Measurements from ENCODE around the gene GIPC1.
"Not testable (repeated sequence)": the region's sequence is repeated elsewhere in the genome, so short reads cannot be mapped to it uniquely, and the experiment has no call there.

The GIPC1 gene

DNA sequence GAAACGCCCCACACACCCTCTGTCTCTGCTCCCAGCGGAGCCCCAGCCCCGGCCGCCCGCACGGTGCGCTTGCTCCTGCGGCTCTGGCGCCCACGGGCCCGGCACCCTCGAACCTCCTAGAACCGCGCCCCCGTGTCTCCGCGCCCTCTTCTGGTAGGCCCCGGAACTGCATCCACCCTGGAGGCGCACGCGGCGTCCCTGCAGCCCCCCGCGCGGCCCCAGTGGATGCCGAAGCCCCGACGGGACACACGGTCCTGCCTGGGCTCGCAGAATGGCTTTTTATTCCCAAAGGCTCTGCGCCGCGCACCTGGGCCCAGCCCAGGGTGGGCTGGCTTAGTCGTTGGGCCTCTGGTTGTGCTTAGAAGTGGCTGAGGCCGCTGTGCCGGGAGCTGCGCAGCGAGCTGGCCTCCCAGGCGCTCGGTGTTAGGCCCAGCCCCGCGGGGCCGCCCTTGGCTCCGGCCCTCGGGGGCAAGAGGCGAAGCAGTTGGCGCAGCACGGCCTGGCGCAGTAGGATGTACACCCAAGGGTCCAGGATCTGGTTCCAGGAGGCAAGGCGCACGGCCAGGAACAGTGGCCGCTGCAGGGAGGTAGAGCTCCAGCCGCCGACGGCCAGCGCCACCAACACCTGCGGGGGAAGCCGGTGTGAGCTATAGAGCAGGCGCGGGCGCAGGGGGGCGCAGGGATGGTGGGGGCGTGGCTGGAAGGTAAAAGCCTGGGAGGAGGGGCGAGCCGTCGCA lies 23.6 kb downstream of the GIPC1 start:
- DNase-seq (ENCODE audit: low read depth, low spot score): peak; percentile 82

DNA sequence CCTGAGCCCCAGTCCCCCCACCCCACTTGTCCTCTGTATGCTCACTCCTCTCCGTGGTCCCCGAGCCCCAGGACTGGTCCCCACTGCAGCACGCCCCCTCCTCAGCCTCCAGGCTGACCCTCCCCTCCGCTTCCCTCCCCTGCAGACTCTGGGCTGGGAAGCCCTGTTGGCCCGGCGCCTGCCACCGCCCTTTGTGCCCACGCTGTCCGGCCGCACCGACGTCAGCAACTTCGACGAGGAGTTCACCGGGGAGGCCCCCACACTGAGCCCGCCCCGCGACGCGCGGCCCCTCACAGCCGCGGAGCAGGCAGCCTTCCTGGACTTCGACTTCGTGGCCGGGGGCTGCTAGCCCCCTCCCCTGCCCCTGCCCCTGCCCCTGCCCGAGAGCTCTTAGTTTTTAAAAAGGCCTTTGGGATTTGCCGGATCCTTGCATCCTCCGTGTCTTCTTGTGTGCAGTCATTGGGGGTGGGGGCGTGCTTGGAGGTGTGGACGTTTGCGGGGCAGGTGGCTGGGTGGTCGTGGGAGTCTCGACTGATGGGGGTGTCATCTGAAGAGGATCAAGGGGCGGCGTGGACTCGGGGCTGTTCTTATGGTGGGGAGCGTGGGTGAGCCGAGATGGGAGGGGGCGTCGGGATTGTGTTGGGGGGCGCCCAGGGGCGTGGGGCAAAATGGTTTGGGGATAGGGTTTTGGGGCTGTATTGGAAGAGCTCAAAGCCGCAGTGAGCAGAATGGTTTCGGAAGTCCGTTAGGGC lies 24.3 kb downstream of the GIPC1 start:
- DNase-seq (ENCODE audit: low read depth, low spot score): no peak

- no peak for DNase-seq (ENCODE audit: low read depth, low spot score)
Measured at GRCh38 chr19:14470031-14470876, 25.7 kb downstream of the GIPC1 start.

DNA sequence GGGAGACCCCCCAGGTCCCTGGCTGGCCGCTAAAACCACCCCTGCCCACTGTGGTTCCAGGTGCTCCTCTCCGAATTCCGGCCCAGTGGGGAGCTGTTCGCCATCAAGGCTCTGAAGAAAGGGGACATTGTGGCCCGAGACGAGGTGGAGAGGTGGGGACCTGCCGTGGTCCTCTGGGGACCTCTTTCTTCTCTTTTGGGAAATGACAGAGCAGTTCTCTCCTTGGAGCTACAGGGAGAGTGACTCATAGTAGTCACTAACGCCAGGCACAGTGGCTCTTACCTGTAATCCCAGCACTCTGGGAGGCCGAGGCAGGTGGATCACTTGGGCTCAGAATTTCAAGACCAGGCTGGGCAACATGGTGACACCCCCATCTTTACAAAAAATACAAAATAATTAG lies 28.1 kb downstream of the GIPC1 start:
- DNase-seq (ENCODE audit: low read depth, low spot score): no peak

- no peak for DNase-seq (ENCODE audit: low read depth, low spot score)
Measured at GRCh38 chr19:14467391-14467790, 28.5 kb downstream of the GIPC1 start.

DNA sequence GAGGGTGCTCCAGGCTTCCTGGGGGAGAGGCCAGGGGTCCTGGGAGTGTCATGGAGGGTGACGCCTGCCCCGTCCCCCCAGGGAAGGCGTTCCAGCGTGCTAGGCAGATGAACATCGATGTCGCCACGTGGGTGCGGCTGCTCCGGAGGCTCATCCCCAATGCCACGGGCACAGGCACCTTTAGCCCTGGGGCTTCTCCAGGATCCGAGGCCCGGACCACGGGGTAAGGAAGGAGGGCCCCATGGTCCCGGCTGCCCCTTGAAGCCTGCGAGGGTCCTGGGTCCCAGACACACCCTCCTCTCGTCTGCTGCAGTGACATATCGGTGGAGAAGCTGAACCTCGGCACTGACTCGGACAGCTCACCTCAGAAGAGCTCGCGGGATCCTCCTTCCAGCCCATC lies 32.2 kb downstream of the GIPC1 start:
- no peak for DNase-seq (ENCODE audit: low read depth, low spot score)

- DNase-seq (ENCODE audit: low read depth, low spot score): not testable (repeated sequence)
Measured at GRCh38 chr19:14462401-14462800, 33.5 kb downstream of the GIPC1 start.

- no peak for DNase-seq (ENCODE audit: low read depth, low spot score)
Measured at GRCh38 chr19:14460935-14461334, 35.0 kb downstream of the GIPC1 start.

GRCh38 chr19:14459703-14460102 lies 36.2 kb downstream of the GIPC1 start:
- DNase-seq (ENCODE audit: low read depth, low spot score): no peak

GRCh38 chr19:14452303-14452702 lies 43.6 kb downstream of the GIPC1 start:
- DNase-seq (ENCODE audit: low read depth, low spot score): not testable (repeated sequence)

DNA sequence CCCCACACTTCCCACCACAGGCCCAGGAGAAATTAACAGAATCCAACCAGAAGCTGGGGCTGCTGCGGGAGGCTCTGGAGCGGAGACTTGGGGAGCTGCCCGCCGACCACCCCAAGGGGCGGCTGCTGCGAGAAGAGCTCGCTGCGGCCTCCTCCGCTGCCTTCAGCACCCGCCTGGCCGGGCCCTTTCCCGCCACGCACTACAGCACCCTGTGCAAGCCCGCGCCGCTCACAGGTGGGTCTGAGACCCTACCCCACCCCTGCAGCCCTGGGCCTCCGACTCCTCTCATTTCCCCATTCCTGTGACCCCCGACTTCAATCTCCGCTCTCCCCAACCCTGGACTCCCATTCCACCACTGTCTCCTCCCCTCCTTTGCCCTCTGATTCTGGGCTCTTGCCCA lies 45.1 kb downstream of the GIPC1 start:
- DNase-seq (ENCODE audit: low read depth, low spot score): no peak

DNA sequence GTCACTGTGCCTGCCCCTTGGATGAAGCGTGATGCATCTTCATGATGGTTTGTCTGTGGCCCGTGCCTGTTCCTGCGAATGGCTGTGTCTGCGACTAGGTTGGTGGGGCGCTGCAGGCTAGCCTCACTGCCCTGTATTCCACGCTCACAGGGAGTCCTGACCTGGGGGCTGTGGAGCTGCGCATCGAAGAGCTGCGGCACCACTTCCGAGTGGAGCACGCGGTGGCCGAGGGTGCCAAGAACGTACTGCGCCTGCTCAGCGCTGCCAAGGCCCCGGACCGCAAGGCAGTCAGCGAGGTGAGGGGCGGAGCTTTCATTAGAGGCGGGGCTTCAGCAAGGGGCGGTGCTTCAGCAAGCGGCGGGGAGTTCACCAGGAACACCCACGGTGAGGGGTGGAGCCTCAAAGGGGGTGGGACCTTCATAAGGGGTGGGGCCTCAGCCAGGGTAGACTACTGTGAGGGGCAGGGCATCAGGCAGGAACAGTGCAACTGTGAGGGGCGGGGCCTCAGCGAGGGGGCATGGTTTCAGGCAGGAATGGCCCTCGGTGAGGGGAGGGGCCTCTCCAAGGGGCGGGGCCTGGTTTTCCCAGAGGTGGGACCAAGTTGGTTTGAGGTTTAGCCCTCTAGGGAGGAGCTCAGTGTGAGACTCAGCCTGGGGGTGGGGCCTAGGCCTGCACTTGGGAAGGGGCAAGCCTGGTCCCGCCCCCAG lies 45.6 kb downstream of the GIPC1 start:
- peak; percentile 43 for DNase-seq (ENCODE audit: low read depth, low spot score)

GRCh38 chr19:14449321-14449720 lies 46.6 kb downstream of the GIPC1 start:
- DNase-seq (ENCODE audit: low read depth, low spot score): no peak

DNA sequence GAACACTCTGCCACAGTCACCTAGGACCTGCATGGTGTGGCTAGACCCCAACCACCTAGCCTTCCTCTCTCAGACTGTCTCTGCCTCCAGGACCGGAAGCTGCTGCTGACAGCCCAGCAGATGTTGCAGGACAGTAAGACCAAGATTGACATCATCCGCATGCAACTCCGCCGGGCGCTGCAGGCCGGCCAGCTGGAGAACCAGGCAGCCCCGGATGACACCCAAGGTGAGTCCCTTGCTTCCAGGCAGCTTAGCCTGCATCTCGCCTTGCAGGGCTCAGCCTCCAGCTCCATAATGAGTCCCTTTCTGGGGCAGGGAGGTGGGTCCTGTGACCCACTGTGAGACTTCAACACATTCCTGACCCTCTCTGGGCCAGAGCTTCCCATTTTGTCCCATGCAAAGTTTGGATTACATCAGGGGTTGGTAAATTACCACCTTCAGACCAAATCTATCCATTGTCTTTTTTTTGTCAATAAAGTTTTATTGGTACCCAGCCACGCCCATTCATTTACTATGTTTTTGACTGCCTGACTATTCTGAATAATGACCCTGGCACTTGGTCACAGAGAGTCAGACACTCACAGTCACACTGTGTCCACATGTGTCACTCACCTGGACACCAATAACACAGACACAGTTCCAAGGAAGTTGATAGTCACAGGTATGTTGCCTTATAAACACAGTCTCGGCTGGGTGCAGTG lies 49.4 kb downstream of the GIPC1 start:
- no peak for DNase-seq (ENCODE audit: low read depth, low spot score)

DNA sequence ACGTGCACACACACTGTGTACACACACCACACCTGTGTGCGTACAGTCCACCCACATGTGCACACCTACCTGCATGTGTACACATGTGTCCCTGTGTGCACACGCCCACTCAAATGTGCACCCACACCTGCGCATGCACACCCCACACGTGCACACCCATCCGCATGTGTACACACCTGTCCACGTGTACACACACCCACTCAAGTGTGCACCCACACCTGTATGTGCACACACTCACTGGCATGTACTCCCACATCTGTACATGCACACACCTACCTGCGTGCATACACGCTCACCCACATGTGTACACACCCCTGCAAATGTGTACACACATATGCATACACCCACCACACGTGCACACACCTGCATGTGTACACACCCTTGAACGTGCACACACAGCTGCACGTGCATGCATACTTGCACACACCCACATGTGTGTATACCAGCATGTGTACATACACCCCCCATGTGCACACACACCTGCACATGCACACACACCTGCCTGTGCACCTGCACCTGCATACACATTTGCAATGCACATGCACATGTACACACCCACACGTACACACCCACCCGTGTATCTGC lies 52.2 kb downstream of the GIPC1 start:
- DNase-seq (ENCODE audit: low read depth, low spot score): no peak

- DNase-seq (ENCODE audit: low read depth, low spot score): no peak
Measured at GRCh38 chr19:14442891-14443631, 52.9 kb downstream of the GIPC1 start.

DNA sequence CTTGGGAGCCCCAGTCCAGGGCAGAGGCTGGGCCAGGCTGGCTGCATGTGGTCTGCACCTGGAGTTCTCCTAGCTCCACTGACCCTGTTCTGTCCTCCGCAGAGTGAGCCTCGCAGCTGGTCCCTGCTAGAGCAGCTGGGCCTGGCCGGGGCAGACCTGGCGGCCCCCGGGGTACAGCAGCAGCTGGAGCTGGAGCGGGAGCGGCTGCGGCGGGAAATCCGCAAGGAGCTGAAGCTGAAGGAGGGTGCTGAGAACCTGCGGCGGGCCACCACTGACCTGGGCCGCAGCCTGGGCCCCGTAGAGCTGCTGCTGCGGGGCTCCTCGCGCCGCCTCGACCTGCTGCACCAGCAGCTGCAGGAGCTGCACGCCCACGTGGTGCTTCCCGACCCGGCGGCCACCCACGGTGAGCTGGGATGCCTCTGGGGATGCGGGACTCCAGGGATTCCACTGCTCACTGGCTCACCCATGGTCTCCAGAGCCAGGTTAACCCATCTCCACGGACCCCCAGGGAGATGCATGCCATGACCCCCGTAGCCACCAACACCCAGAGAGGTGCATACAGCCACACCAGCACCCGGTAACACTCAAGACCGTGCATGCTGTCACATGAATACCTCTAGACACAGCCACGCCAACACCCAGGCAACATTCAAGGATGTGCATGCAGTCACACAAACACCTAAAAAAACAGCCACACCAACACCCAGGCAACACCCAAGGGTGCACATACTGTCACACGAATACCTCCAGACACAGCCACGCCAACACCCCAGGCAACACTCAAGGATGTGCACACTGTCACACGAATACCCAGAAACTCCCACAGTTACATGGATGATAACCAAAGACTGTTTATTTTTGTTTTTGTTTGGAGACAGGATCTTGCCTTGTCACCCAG lies 54.6 kb downstream of the GIPC1 start:
- no peak for DNase-seq (ENCODE audit: low read depth, low spot score)

GRCh38 chr19:14440049-14440448 lies 55.9 kb downstream of the GIPC1 start:
- peak; percentile 47 for DNase-seq (ENCODE audit: low read depth, low spot score)

- no peak for DNase-seq (ENCODE audit: low read depth, low spot score)
Measured at GRCh38 chr19:14439014-14439413, 56.9 kb downstream of the GIPC1 start.
